Endothelial cell of umbilical vein (primary cell): Measurements from ENCODE around the gene DAW1. TPM values are rescaled to one million over a fixed set of nuclear protein-coding genes. Genes with fewer than 3 reads are reported as not detected.

ENCODE experiments used
- BruUV-seq: library from RNA; stranded (reverse); fragments of 400-500 nt; replicated peaks from 2 replicates; lab custom pipeline; 2021; lab: Mats Ljungman, UMichigan
- CTCF ChIA-PET: fragments of 300-600, 350-600 bp; sonication (Branson Sonifier 250); formaldehyde crosslinking; loops from one replicate; lab custom pipeline; 2021; ENCODE audit warnings: antibody characterized with exemption, inconsistent platforms; lab: Charles Lee
- POLR2A ChIA-PET: fragments of 300-600, 350-600 bp; sonication (Branson Sonifier 250); formaldehyde crosslinking; loops from one replicate; lab custom pipeline; 2021; ENCODE audit warnings: antibody characterized with exemption, inconsistent platforms; lab: Charles Lee
- DNase-seq: peaks from one replicate; pipeline ENCODE4 v3.0.0-alpha.2; 2011; ENCODE audit warnings: low read depth, low spot score
- FAIRE-seq: peaks from 2 replicates; lab custom pipeline; 2011; peaks lifted over from hg19 to GRCh38; lab: Jason Lieb, UNC
- H2AFZ ChIP-seq: 2 replicates; pipeline ENCODE4 v1.6.0; 2012; ENCODE audit warnings: low read depth, low read length, control low read depth, inconsistent platforms
- H3K27ac ChIP-seq: 2 replicates; pipeline ENCODE4 v1.5.1; 2011; ENCODE audit warnings: low read depth, mild to moderate bottlenecking, control low read depth, low read length, moderate library complexity; ENCODE audit not compliant: insufficient read depth
- H3K27me3 ChIP-seq, 2 experiments: 2 replicates each; pipeline versions ENCODE4 v1.6.0 to v1.6.1; 2011; ENCODE audit warnings: low read length in 2 of 2, mixed read lengths in 1 of 2; ENCODE audit not compliant: control insufficient read depth in 2 of 2, insufficient read depth in 2 of 2
- H3K36me3 ChIP-seq, 2 experiments: 2 replicates in 1 of 2; 3 replicates in 1 of 2; pipeline ENCODE4 v1.5.1; 2011; ENCODE audit warnings: low read length in 2 of 2, mild to moderate bottlenecking in 1 of 2, moderate library complexity in 1 of 2; ENCODE audit not compliant: control insufficient read depth in 2 of 2, insufficient read depth in 2 of 2; ENCODE audit errors: extremely low read depth in 1 of 2
- H3K4me1 ChIP-seq: 3 replicates; pipeline ENCODE4 v1.5.1; 2011; ENCODE audit warnings: mild to moderate bottlenecking, low read length; ENCODE audit not compliant: control insufficient read depth, insufficient read depth; ENCODE audit errors: extremely low read depth
- H3K4me2 ChIP-seq: 2 replicates; pipeline ENCODE4 v1.6.1; 2011; ENCODE audit warnings: low read length, control low read depth, mixed read lengths; ENCODE audit not compliant: insufficient read depth
- H3K4me3 ChIP-seq, 3 experiments: fragments of 200-600 bp in 1 of 3; sonication (generic), shearing (Covaris generic) in 1 of 3; replicated peaks in 1 of 3; 2 replicates each; pipeline ENCODE4 v1.5.1; 2011 to 2016; ENCODE audit warnings: control low read depth in 3 of 3, low read length in 3 of 3, mild to moderate bottlenecking in 2 of 3, inconsistent platforms in 1 of 3, low read depth in 1 of 3, moderate library complexity in 1 of 3; ENCODE audit not compliant: insufficient read depth in 1 of 3
- H3K79me2 ChIP-seq: 2 replicates; pipeline ENCODE4 v1.6.0; 2012; ENCODE audit warnings: low read length, inconsistent platforms; ENCODE audit not compliant: control insufficient read depth, insufficient read depth
- H3K9ac ChIP-seq: replicated peaks from 2 replicates; pipeline ENCODE3; 2011; ENCODE audit warnings: low read length, control low read depth; ENCODE audit not compliant: insufficient read depth; ENCODE audit errors: extremely low read depth
- H3K9me1 ChIP-seq: replicated peaks from 3 replicates; pipeline ENCODE4 v1.6.0; 2011; ENCODE audit warnings: mild to moderate bottlenecking, low read length; ENCODE audit not compliant: control insufficient read depth, insufficient read depth; ENCODE audit errors: extremely low read depth
- H3K9me3 ChIP-seq: replicated peaks from 2 replicates; pipeline ENCODE4 v1.5.1; 2012; ENCODE audit warnings: low read length, inconsistent platforms; ENCODE audit not compliant: control insufficient read depth, insufficient read depth
- H4K20me1 ChIP-seq: replicated peaks from 2 replicates; pipeline ENCODE3; 2011; ENCODE audit warnings: mild to moderate bottlenecking, low read length; ENCODE audit not compliant: control insufficient read depth, insufficient read depth; ENCODE audit errors: extremely low read depth
- EZH2 ChIP-seq: IDR thresholded peaks from 2 replicates; pipeline ENCODE4 v1.6.1; 2012; ENCODE audit warnings: borderline replicate concordance, low read depth, mild to moderate bottlenecking, moderate library complexity, low read length, inconsistent platforms; ENCODE audit not compliant: severe bottlenecking
- FOS ChIP-seq: IDR thresholded peaks from 2 replicates; pipeline ENCODE4 v1.6.1; 2011; ENCODE audit warnings: mild to moderate bottlenecking, low read length, moderate library complexity, borderline replicate concordance; ENCODE audit not compliant: insufficient read depth
- GATA2 ChIP-seq: IDR thresholded peaks from 2 replicates; pipeline ENCODE4 v1.7.0; 2011; ENCODE audit warnings: low read depth, mild to moderate bottlenecking, moderate library complexity, mixed read lengths, low read length; ENCODE audit not compliant: insufficient read length, insufficient read depth
- JUN ChIP-seq: IDR thresholded peaks from 2 replicates; pipeline ENCODE4 v1.6.1; 2011; ENCODE audit warnings: borderline replicate concordance, low read depth; ENCODE audit not compliant: insufficient read length, insufficient read depth
- MYC ChIP-seq: IDR thresholded peaks from one replicate; pipeline ENCODE4 v1.6.1; 2011; ENCODE audit warnings: mild to moderate bottlenecking, low read depth, low read length
- POLR2A ChIP-seq: IDR thresholded peaks from 2 replicates; pipeline ENCODE4 v1.6.1; 2012; ENCODE audit warnings: low read depth, mild to moderate bottlenecking, control low read depth, low read length
- POLR2AphosphoS5 ChIP-seq: IDR thresholded peaks from 2 replicates; pipeline ENCODE4 v1.6.1; 2012; ENCODE audit warnings: low read depth, mild to moderate bottlenecking, control low read depth, low read length, moderate library complexity; ENCODE audit not compliant: insufficient read depth
- dilution Hi-C: fragments of 300-500 bp; cut with MboI; formaldehyde crosslinking; loops from one replicate; pipeline ENCODE4 v1.15.0; 2019; ENCODE audit warnings: low sequenced_read_pairs; ENCODE audit not compliant: extremely low pct_ligation_motif_present
- intact Hi-C: fragments of 100-400 bp; cut with micrococcal nuclease; formaldehyde crosslinking; loops from one replicate; pipeline ENCODE4 v1.10.0; 2022
- polyA plus RNA-seq, 4 experiments: library from polyadenylated mRNA; depleted of rRNA in 3 of 4; stranded (reverse) in 3 of 4; unstranded in 1 of 4; fragments of >200 nt; gene quantifications; 2 replicates each; pipeline versions ENCODE4 v1.2.1 to v1.2.3, GENCODE V29; 2011 to 2012; ENCODE audit warnings: missing spikeins in 1 of 4
- total RNA-seq: library from RNA; stranded (reverse); gene quantifications from 2 replicates; pipeline ENCODE4 v1.2.3, GENCODE V29; 2021
- TF ChIP-seq, protein P1 (sequence below): IDR thresholded peaks from 2 replicates; pipeline ENCODE4 v1.6.1; 2011; ENCODE audit not compliant: insufficient read depth, insufficient read length
- TF ChIP-seq, protein P2 (sequence below), 2 donors: IDR thresholded peaks; 1 replicate in 1 of 2; 2 replicates in 1 of 2; pipeline ENCODE4 v1.5.1; 2011; ENCODE audit warnings: low read length in 2 of 2, mild to moderate bottlenecking in 2 of 2, moderate library complexity in 2 of 2, control low read depth in 1 of 2, inconsistent platforms in 1 of 2, low read depth in 1 of 2; ENCODE audit not compliant: insufficient read depth in 1 of 2; ENCODE audit errors: extremely low read depth in 1 of 2

The DAW1 gene
- total and polyA plus RNA-seq, 2 donors (not counting 3 experiments of a cell fraction or from before 2014, with no cell fraction given), result 1.2 to 2.0 TPM

DNA sequence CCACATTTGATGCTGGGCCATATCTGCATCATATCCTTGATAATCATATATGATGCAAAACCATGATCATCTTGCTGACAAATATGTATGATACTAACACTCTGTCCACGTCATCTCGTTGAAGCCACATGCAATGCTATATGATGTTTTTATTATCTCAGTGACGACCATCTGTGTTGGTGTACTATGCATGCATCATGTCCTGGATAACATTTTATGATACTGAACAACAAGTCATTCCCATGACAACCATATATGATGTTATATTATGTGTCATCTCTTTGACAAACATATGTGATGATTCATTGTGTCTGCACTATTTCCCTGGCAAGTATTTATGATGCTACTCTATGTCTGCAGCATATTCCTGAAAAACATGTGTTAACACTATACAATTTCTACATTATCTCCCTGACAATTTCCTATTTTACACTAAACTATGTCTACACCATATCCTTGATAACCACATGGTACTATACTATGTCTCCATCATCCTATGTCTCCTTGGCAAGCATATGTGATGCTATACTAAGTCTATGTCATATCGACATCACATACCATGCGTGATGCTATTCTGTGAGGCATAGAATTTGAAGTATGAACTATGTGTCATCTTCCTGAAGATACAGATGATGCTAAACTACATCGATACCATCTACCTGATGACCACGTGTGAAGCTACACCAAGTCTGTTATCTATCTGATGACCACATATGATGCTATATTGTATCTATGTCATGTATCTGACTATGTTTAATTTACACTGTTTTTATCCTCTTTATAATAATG, 37.0 kb downstream of the DAW1 start:
- Histone ChIP-seq H3K27ac (no peak overlapping the region), H3K9me3 (no peaks in the 10 kb centered on the region), H3K27me3 (no peaks in the 10 kb centered on the region), H4K20me1 (no peaks in the 10 kb centered on the region), H2AFZ (no peak overlapping the region), H3K4me2 (no peak overlapping the region), H3K4me1 (no peaks in the 10 kb centered on the region), H3K79me2 (no peaks in the 10 kb centered on the region), H3K4me3 (no peak overlapping the region), H3K36me3 (no peaks in the 10 kb centered on the region), H3K9me1 (no peaks in the 10 kb centered on the region), H3K9ac (no peak overlapping the region)
- TF ChIP-seq FOS (peak; percentile 39), POLR2AphosphoS5 (no peak)
- intact Hi-C loops, result no loop called here
- BruUV-seq, result no TSS peak
- ChIA-PET CTCF (no interaction called here), POLR2A (no interaction called here)
- dilution Hi-C loops, result no loop called here
- DNase-seq (peak; percentile 20), FAIRE-seq (peak; percentile 33)

DNA sequence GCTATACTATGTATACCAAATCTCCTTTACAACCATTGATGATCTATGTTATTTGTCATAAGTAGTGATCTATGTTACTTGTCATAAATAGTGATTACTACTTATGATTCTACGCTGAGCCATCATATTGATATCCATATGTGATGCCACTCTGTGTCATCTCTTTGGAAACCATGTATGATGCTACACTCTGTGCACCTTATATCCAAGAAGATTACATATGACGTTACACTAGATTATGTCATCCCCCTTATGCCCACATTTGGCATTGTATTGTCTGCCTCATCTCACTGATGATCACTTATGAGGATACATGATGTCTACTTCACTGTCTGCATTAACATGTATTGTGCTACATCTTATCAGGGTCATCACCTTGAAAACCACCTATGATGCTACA, 42.9 kb downstream of the DAW1 start:
- Histone ChIP-seq H3K9ac (no peak overlapping the region), H3K9me3 (no peaks in the 10 kb centered on the region), H2AFZ (no peak overlapping the region), H3K9me1 (no peaks in the 10 kb centered on the region), H3K36me3 (no peaks in the 10 kb centered on the region), H3K79me2 (no peaks in the 10 kb centered on the region), H3K27ac (no peak overlapping the region), H4K20me1 (no peaks in the 10 kb centered on the region), H3K27me3 (no peaks in the 10 kb centered on the region), H3K4me1 (no peaks in the 10 kb centered on the region), H3K4me2 (no peak overlapping the region), H3K4me3 (no peak overlapping the region)
- CTCF ChIA-PET, result no interaction called here
- intact Hi-C loops, result no loop called here
- no TSS peak for BruUV-seq
- dilution Hi-C loops, result no loop called here
- FAIRE-seq, result no peak
- TF ChIP-seq MYC (no peak), FOS (no peak), JUN (no peak), GATA2 (no peak), POLR2AphosphoS5 (no peak), POLR2A (no peak), EZH2 (no peak)
- TF ChIP-seq, protein P1, sequence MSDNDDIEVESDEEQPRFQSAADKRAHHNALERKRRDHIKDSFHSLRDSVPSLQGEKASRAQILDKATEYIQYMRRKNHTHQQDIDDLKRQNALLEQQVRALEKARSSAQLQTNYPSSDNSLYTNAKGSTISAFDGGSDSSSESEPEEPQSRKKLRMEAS, result no peak
- TF ChIP-seq, protein P2, sequence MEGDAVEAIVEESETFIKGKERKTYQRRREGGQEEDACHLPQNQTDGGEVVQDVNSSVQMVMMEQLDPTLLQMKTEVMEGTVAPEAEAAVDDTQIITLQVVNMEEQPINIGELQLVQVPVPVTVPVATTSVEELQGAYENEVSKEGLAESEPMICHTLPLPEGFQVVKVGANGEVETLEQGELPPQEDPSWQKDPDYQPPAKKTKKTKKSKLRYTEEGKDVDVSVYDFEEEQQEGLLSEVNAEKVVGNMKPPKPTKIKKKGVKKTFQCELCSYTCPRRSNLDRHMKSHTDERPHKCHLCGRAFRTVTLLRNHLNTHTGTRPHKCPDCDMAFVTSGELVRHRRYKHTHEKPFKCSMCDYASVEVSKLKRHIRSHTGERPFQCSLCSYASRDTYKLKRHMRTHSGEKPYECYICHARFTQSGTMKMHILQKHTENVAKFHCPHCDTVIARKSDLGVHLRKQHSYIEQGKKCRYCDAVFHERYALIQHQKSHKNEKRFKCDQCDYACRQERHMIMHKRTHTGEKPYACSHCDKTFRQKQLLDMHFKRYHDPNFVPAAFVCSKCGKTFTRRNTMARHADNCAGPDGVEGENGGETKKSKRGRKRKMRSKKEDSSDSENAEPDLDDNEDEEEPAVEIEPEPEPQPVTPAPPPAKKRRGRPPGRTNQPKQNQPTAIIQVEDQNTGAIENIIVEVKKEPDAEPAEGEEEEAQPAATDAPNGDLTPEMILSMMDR (IDR thresholded peaks at IDR 0.05; ENCODE audit: extremely low read depth in 1 of 2, insufficient read depth in 1 of 2, low read depth in 1 of 2, low read length in 2 of 2), result no peak
- POLR2A ChIA-PET, result no interaction called here
- no peak for DNase-seq
